GM04503 (cell line): Measurements from ENCODE around the gene FBXL5.

ENCODE experiments used
- DNase-seq: peaks from one replicate; pipeline ENCODE4 v3.0.0-alpha.2; 2012; ENCODE audit warnings: low read depth

The FBXL5 gene

DNA sequence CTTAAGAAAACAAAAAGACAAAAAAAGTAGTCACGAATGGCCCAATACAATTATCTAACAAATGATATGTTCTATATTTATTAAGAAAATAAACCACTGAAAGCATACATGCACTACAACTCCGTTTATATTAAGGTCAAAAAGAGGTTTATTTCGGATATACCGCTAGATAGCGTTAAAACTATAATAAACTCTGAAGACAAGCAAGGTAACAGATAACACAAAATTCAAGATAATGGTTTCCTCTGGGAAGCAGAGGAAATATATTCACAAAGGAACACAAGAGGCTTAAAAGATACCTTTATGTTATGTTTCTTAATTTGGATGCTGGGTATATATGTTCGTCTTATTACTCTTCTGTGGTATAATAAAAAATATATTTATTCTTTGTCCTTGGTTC lies 21.7 kb upstream of the FBXL5 start:
- no peak for DNase-seq

DNA sequence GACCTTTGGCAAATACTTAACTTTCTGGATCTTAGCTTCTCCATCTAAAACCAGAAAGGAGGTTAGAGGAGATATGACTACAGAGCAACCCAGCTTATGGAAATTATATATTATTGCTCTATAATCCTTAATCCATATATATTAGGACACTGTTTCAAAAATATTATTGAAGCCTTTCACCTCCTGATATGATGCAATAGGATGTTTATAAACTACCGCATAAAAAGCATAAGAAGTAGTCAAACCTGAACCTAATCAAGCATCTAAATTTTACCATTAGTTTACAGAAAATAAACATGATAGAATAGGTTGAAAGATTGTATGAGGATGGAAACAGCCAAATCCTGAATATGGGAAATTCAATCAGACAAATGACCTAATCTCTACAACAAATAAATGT lies 20.9 kb upstream of the FBXL5 start:
- no peak for DNase-seq

DNA sequence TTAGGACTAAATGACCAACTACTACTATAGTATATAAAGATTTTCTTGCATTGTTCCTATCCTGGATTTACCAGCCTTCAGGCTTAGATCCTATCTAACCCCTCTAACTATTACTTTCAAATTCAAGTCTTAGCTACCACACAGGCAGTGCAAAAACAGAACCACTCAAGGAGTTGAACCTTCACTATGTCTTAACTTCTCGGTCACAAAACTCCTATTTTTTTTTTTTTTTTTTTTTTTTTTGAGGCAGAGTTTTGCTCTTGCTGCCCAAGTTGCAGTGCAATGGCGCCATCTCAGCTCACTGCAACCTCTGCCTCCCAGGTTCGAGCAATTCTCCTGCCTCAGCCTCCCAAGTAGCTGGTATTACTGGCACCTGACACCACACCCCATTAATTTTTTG lies 20.2 kb upstream of the FBXL5 start:
- DNase-seq, result no peak

DNA sequence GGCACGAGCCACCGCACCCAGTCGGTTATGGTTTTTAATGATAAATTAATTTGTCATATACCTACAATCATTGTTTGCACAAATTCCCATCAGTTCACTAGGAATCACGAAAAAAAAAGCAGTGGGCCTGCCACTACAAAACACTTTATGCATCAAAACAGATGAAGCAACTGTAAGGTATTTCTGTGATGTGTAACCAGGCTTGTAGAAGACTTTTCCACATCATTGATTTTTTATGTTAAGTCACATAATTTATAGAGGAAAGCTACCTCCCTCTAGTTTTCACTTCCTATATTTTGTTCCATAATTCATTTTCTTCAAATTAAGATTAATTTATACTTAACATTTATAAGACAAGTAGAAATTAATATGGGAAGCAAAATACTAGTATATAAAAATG lies 19.8 kb upstream of the FBXL5 start:
- no peak for DNase-seq

DNA sequence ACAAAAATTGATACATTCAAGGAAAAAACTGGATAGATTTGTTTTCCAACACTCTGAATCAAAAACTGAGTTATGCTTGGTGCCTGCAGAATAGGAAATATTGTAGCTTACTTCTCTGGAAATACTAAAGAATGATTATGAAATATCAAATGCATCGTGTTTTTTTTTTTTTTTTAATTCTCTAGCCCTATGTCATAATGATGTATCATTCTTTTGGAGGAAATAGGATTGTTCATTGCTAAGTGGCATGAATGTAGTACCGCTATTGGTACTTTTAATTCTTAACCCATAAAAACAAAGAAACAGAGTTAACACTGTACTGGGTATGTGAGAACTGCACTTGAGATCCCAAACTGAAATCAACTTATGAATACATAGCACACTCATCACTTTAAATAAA lies 18.9 kb upstream of the FBXL5 start:
- DNase-seq, result no peak

DNA sequence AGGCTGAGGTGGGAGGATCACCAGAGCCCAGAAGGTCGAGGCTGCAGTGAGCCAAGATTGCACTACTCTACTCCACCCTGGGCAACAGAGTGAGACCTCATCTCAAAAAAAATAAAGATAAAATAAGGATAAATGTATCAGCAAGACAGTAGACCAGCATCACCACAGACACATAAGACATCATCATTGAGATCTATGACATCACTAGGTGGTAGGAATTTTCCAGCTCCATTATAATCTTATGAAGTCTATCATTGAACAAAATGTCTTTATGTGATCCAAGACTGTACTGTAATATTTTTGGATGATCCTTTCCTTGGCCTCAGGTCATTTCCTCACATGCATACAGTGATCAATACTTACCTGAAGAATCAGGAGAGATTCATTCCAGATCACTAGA lies 18.2 kb upstream of the FBXL5 start:
- no peak for DNase-seq

DNA sequence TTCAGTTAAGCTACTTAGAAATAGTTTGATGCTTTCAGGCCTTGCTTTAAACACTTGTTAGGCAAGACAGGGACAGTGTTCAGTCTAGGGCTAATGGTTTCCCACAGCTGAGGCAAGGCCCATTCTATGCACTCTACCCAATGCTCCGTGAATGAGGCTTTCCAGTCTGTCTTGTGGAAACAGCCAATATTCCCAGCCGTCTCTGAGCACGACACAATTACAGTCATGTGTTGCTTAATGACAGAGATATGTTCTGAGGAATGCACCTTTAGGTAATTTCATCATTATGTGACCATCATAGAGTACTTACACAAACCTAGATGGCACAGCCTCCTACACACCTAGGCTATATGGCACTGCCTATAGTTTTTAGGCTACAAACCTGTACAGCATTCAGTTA lies 16.9 kb upstream of the FBXL5 start:
- DNase-seq, result no peak

DNA sequence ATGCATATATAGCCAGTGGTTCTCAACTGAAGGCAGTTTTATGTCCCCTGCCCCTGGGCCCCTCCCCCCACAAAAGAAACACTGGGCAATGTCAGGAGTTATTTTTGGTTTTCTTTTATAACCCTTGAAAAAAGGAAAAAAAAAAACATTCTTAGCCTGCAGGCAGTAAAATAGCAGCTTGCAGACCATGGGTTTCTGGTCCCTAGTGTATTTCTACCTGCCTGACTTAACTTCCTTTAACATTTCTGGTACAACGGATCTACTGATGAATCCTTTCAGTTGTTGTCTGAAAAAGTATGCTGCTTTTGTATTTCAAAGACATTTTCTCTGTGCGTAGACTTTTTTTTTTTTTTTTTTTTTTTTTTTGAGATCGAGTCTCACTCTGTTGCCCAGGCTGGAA lies 15.4 kb upstream of the FBXL5 start:
- no peak for DNase-seq

DNA sequence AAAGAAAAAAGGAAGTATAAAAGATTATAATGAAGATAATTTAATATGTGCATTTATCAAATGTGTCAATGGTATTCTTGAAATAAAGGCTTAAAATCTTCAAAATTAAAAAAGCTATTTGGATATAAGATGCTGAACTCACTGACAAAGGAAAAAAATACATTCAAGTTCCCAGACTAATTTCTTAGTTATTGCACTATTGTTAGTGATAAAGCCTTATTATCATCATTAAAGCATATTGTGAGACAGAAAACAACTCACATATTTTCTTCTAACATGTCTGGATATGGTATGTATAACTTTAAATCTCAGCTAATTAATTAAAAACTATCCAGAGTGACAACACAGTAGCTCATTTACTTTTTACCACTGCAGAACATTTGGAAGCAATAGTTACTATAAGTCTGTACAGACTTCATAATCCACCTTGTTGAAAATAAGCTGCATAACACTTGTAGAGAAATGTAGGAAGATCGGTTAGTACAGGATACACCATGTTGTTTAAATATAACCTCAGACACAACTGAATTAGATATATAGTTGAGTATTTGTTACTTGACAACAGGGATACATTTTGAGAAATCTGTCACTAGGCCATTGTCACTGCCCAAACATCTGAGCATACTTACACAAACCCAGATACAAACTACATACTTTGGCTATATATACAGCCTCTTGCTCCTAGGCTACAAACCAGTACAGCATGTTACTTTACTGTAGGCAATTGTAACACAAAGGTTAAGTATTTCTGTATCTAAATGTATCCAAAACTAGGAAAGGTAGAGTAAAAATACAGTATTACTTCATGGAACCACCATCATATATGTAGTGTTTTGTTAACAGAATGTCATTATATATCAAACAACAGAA lies 13.6 kb upstream of the FBXL5 start:
- no peak for DNase-seq

DNA sequence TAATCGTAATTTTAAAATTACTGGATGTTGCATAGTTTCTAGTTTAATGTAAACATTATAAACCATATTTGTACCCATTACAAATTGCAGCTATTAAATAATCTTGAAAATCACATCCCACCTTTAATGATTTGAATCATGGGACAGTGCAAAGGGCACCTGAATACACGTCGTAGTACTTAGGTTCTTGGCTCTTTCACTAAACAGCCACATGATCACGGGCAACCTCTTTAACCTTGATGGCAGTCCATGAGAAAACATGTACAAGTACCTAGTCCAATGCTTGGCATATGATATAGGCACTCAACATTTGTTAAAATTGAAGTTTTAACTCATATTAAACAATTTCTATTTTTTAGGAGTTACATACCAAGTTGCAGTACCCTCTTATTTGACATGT lies 11.8 kb upstream of the FBXL5 start:
- DNase-seq, result no peak

DNA sequence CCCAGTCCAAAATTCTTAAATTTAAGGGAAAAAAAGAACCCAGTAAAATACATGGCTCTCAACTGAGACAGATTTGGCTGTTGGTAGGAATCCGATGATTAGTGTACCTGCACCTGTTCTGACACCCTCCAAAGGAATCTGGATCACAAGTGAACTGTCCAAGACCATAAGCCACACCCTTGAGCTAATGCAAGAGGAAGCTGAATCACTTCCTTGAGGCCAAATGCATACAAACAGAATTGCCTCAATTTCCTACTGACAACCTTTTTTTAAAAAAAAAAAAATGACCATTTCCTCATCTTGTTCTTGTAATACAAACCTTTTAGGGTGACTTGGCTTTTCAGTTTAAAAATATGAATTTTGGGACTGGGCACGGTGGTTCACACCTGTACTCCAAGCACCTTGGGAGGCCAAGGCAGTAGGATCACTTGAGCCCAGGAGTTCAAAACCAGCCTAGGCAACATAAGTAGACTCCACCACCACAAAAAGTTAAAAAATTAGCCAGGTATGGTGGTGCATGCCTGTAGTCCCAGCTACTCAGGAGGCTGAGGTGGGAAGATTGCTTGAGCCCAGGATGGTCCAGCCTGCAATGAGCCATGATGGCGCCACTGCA lies 10.7 kb upstream of the FBXL5 start:
- DNase-seq, result no peak

DNA sequence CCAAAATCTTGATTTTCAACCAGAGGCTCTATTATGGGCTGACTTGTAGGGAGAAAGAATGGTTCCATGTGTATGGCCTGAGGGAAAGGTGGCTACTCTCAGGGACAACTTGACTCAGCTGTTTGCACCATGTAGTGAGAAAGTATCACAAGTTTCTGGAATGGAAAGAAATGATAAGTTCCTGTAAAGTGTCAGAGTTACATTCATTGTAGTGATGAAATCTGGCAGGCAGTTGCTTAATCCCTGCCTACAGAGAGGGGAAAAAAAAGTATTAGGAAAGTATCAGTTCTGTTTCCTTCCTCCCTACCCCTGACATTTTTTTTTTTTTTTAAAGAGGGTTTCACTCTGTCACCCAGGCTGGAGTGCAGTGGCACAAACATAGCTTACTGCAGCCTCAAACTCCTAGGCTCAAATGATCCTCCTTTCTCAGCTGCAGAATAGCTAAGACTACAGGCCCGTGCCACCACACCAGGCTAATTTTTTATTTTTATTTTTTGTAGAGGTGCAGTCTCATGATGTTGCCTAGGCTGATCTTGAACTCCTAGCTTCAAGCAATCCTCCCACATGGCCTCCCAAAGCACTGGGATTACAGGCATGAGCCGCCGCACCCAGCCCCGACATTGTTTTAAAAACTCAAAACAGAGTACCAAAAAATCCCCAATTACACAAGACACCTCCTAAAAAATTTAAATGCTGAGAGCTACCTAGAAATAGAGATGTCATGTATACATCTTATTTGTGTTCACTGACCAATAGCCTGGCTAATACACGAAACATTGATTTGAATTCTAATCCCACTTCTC lies 4.8 kb upstream of the FBXL5 start:
- no peak for DNase-seq

DNA sequence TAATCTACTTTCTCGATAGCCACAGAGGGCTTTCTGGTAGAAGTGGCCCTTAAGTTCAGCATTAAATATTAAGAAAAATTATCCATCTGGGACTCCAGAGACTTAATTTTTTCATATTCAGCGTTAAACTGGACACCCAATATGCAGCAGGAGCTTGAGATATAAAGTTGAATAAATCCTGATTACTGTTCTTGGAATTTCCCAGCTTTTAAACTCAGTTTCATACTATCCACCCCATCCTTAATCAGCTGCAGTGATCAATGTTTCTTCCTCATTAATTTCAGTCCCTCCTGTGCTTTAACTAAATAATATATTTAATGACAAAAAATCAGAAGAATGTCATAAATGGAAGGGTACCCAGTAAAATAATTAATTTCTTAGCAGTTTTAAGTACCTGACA lies 3.6 kb upstream of the FBXL5 start:
- DNase-seq, result no peak

DNA sequence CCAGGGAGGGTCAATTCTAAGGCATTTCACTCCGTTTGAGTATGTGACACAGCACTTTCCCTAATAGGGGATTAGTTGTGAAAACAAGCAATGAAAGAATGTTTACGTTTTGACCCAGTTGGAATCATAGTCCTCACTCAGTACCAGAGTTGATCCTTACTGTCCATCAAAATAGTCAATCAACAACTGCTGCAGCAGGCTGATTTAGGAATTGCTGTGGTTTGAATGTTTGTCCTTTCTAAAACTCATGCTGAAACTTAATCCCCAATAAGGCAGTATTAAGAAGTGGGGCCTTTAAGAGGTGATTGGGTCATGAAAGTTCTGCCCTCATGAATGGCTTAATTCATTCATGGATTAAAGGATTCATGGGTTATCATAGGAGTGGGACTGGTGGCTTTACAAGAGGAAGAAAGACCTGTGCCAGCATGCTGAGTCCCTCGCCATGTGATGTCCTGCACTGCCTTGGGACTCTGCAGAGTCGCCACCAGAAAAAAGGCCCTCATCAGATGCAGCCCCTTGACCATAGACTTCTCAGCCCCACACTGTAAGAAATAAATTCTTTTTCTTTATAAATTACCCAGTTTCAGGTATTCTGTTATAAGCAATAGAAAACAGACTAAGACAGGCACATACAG lies 3.1 kb upstream of the FBXL5 start:
- no peak for DNase-seq

DNA sequence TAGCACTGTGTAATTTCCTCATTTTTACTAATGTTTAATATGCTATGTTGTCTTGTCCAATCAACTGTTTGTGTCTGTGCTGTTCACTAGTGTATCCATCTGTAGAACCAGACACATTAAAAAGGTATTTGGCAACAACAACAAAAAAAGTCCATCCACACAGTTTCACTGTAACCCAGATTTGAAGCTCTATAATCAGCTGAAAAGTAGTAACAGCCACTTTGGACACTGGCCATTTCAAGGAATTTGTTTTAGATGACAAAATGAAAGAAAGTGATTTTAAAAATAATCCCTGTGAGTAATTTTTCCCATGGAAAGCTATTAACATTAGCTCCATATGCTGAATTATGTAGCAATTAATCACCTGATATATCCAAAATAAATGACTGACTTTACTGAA lies 2.2 kb upstream of the FBXL5 start:
- no peak for DNase-seq

DNA sequence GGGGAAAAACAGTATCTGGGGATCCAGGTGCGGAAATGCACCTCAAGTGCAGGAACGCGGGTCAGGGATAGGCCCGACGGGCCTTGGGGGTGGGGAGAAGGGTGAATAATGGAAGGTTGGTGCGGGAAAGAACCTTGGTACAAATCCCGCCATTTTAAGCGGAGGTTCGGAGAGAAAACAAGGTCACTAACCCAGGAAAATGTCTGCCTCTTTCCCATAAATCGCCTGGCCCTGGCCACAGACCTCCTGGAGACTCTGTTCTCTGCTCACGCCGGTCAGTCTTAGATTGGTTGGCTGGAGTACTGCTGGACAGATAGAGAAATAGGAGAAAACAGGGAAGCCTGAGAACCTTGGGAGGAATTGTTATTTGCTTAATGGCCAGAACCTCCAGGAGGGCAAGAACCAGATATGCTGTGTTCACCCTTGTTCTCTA lies 897 bp upstream of the FBXL5 start:
- DNase-seq, result no peak

DNA sequence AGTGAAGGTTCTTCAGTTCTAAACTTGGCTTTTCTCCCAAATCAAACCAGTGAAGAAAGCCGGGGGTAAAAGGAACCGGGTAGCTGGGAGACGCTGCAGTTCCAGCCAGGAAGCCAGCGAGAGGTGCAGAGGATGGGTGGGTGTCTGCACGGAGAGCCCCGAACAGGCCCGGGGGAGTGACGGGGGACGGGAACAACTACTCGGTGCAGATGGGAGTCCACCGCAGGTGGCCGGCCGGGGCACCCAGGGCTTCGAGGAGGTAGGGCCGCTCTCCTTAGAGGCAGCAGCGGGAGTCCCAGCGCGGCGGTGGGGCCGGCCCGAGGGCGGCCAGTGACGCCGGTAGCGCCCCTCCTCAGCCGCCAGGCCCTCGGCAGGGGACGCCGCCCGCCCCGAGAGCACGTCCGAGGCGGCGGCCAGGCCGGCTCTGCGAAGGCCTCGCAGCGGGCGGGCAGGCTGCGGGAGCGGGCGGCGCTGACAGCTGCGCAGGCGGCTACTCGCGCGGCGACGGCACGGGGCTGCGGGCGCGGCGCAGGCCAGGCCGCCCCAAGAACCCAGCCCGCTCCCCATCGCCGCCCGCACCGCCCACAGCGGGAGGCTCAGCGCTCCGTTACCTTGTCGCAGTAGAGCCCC lies 449 bp downstream of the FBXL5 start:
- no peak for DNase-seq

DNA sequence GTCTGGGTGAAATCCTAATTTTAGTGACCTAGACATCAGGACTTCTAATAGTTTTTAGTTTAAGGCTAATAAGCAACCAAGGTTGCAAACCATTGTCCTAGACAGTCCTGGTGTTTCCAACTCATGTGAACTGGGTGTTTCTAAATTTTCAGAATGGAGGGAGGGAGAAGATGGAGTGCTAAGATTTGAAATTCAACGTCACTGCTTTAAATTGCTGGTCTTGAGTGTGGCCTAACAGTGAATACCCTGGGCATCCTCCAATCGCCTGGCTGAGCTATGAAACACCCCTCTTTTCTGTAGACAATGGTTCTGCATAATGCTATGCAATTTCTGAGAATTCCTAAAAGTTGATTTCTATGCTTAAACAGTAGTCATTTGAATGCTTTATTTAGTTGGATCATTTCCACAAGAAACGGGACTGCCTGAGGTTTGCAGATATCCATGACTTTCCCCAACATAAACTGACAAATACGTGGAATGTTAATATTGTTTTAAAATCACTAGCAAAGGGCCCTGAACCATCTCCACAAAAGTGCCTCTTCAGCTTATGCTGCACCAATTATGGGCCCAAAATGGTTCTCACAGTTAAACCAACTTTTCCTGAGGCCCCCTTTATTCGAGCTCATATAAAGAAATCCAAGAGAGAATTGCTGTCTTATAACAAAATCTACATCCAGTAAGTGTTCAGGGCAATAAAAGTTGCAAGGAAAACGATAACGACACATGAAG lies 1.1 kb downstream of the FBXL5 start:
- DNase-seq, result no peak

DNA sequence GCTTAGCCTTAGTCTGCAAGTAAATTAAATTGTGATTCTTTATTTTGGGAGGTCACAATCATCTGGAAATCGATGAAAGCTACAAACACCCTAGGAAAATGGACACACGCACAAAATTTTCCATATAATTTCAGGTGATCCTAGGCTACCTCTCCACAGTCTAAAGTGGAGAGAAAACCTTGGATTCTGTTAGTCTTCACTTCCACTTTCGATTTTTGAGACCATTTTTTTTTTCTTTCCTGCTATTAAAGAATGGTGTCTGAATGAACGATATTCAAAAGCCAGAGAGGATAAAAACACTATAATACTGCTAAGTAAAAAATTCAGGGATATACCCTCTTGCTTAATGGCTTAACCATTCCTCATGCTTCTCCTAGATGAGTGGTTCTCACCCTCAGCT lies 1.7 kb downstream of the FBXL5 start:
- no peak for DNase-seq

DNA sequence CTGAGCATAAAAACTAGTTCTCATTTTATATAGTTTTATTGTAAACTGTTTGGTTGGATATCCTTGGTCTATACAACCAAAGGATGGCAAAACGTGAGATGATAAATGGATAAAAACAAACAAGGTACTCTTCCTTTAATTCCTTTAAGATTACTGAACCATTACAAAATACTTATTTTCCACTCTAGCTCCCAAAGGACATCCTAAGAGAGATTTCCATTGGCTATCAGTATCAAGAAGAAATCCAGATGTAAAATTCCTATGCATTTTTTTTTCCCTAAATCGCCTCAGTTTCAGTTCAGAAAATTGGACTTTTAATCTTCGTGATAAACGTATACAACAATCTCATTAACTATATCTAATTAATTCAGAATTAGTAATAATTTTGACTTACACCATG lies 2.3 kb downstream of the FBXL5 start:
- no peak for DNase-seq

DNA sequence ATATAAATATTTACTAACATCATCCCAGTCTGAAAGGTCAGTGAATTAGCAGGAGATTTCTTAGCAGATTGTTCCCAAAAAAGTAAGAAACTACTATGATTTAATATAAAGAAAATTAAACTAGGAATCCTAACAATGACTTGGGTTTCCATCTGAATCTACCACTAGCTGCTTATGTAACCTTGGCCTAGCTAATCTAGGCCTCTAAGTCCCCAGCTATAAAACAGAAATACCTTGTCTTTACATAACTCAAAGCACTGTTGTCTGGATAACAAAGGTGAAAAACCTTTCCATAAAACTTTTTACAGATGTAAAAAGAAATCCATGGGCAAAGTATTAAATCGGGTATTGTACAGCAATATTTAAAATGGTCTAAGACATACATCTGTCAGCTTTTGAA lies 3.0 kb downstream of the FBXL5 start:
- DNase-seq, result no peak
